Colonic mucosa (tissue), 4 donors: ENCODE results near the gene PIK3C3. TPM values are rescaled to one million over a fixed set of nuclear protein-coding genes. Genes with fewer than 3 reads are reported as not detected.

ENCODE experiments used
- DNase-seq: peaks from one replicate; pipeline ENCODE4 v3.0.0-alpha.2; 2020
- H3K27ac ChIP-seq: fragments of 200-600 bp; one replicate; pipeline ENCODE4 v1.8.0; 2021
- H3K27me3 ChIP-seq: fragments of 200-600 bp; one replicate; pipeline ENCODE4 v1.8.0; 2021
- H3K36me3 ChIP-seq: fragments of 200-600 bp; one replicate; pipeline ENCODE4 v1.8.0; 2021
- H3K4me1 ChIP-seq: fragments of 200-600 bp; one replicate; pipeline ENCODE4 v1.8.0; 2021; ENCODE audit warnings: mild to moderate bottlenecking
- H3K4me3 ChIP-seq: fragments of 200-600 bp; one replicate; pipeline ENCODE4 v1.8.0; 2021
- H3K9ac ChIP-seq, 2 donors: one replicate each; pipeline ENCODE4 v1.7.0; 2013; ENCODE audit warnings: control low read depth in 2 of 2, low read depth in 2 of 2, low read length in 2 of 2
- H3K9me3 ChIP-seq: fragments of 200-600 bp; one replicate; pipeline ENCODE4 v1.8.0; 2021
- CTCF ChIP-seq: fragments of 200-600 bp; IDR thresholded peaks from one replicate; pipeline ENCODE4 v1.8.0; 2022; ENCODE audit warnings: antibody characterized with exemption, mild to moderate bottlenecking
- intact Hi-C: fragments of 100-400 bp; cut with DNase I; formaldehyde crosslinking; loops from one replicate; pipeline ENCODE4 v1.14.1; 2022
- total RNA-seq, 2 donors: library from RNA; stranded (reverse); fragmentation: NEBNext Ultra II Directional in 1 of 2; extraction: Animal tissue kit (Norgen Biotek cat#: 25700) in 1 of 2; gene quantifications; one replicate each; pipeline ENCODE4 v1.2.1, GENCODE V29; 2021
- donor health status: healthy.
- donor health status: DM: no; HTN: no; CAD: no.
- donor health status: DM: no; HTN: no; CAD: no.

Gene PIK3C3
- total RNA-seq, 2 donors from 2014 or later: 32.0 to 40.3 TPM

GRCh38 chr18:42094875-42095274, 139.8 kb downstream of the PIK3C3 start:
- no peak overlapping the region for H3K4me3 ChIP-seq
- H3K36me3 ChIP-seq: no peaks in the 10 kb centered on the region
- H3K9ac ChIP-seq: no peak overlapping the region
- H3K27me3 ChIP-seq: no peaks in the 10 kb centered on the region
- no peaks in the 10 kb centered on the region for H3K4me1 ChIP-seq
- intact Hi-C loops: no loop called here
- TF ChIP-seq CTCF: no peak
- DNase-seq: no peak
- no peak overlapping the region for H3K27ac ChIP-seq
- no peaks in the 10 kb centered on the region for H3K9me3 ChIP-seq

- TF ChIP-seq CTCF: no peak
- no peak for DNase-seq
- no peak overlapping the region for H3K27ac ChIP-seq
These were observed 140.8 kb downstream of the PIK3C3 start for GRCh38 chr18:42095732-42096377.

GRCh38 chr18:42100248-42100647, 145.2 kb downstream of the PIK3C3 start:
- H3K36me3 ChIP-seq: no peaks in the 10 kb centered on the region
- TF ChIP-seq CTCF: no peak
- no peak overlapping the region for H3K27ac ChIP-seq
- H3K4me1 ChIP-seq: no peaks in the 10 kb centered on the region
- H3K4me3 ChIP-seq: no peak overlapping the region
- intact Hi-C loops: no loop called here
- DNase-seq: no peak
- H3K9me3 ChIP-seq: no peaks in the 10 kb centered on the region
- H3K9ac ChIP-seq: no peak overlapping the region
- H3K27me3 ChIP-seq: no peaks in the 10 kb centered on the region

More at GRCh38 chr18:42095732-42096377, 140.8 kb downstream of the PIK3C3 start:
- H3K36me3 ChIP-seq: no peaks in the 10 kb centered on the region
- H3K4me3 ChIP-seq: no peak overlapping the region
- H3K27me3 ChIP-seq: no peaks in the 10 kb centered on the region
- no peaks in the 10 kb centered on the region for H3K9me3 ChIP-seq
- intact Hi-C loops: no loop called here
- no peaks in the 10 kb centered on the region for H3K4me1 ChIP-seq
- no peak overlapping the region for H3K9ac ChIP-seq

- H3K27me3 ChIP-seq: no peaks in the 10 kb centered on the region
- TF ChIP-seq CTCF: no peak
- intact Hi-C loops: no loop called here
- H3K4me3 ChIP-seq: no peak overlapping the region
- H3K9me3 ChIP-seq: no peaks in the 10 kb centered on the region
- no peak overlapping the region for H3K9ac ChIP-seq
- no peak overlapping the region for H3K27ac ChIP-seq
- no peaks in the 10 kb centered on the region for H3K36me3 ChIP-seq
- no peak for DNase-seq
- no peaks in the 10 kb centered on the region for H3K4me1 ChIP-seq
These were observed 145.9 kb downstream of the PIK3C3 start for GRCh38 chr18:42100911-42101310.

- Histone ChIP-seq H3K36me3 (no peaks in the 10 kb centered on the region), H3K27me3 (no peaks in the 10 kb centered on the region), H3K9me3 (no peaks in the 10 kb centered on the region), H3K9ac (no peak overlapping the region), H3K4me3 (no peak overlapping the region), H3K27ac (no peak overlapping the region), H3K4me1 (no peaks in the 10 kb centered on the region)
- intact Hi-C loops: no loop called here
- DNase-seq: no peak
- TF ChIP-seq CTCF: no peak
These were observed 150.4 kb downstream of the PIK3C3 start for GRCh38 chr18:42105394-42105793.
